ENCODE results near the gene PCDHGA1.
"Not testable (repeated sequence)": the region's sequence is repeated elsewhere in the genome, so short reads cannot be mapped to it uniquely, and the experiment has no call there.

Gene PCDHGA1

DNA sequence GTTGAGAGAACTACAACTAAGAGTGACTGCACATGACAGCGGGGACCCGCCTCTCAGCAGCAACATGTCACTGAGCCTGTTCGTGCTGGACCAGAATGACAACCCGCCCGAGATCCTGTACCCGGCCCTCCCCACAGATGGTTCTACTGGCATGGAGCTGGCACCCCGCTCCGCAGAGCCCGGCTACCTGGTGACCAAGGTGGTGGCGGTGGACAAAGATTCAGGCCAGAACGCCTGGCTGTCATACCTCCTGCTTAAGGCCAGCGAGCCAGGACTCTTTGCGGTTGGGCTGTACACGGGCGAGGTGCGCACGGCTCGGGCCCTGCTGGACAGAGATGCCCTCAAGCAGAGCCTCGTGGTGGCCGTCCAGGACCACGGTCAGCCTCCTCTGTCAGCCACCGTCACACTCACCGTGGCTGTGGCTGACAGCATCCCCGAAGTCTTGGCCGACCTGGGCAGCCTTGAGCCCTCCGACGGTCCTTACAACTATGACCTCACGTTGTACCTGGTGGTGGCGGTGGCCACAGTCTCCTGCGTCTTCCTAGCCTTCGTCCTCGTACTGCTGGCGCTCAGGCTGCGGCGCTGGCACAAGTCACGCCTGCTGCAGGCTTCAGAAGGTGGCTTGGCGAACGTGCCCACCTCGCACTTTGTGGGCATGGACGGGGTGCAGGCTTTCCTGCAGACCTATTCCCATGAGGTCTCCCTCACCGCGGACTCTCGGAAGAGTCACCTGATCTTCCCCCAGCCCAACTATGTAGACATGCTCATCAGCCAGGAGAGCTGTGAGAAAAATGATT, 54.4 kb downstream of the PCDHGA1 start:
- Histone ChIP-seq H3K27ac (ENCODE audit: extremely low read depth, low read depth, low read length) (no peak overlapping the region), H3K36me3 (ENCODE audit: control insufficient read depth in 2 of 2, insufficient read depth in 1 of 2, low read length in 2 of 2) (no peaks in the 10 kb centered on the region), H3K4me3 (ENCODE audit: low read depth, low read length) (no peak overlapping the region), H3K9me3 (ENCODE audit: control insufficient read depth, insufficient read depth, low read depth, low read length) (no peaks in the 10 kb centered on the region), H3K4me1 (ENCODE audit: control insufficient read depth, insufficient read depth, low read length) (no peaks in the 10 kb centered on the region)
- no peak for TF ChIP-seq ZNF514 (tag by site-specific recombination; IDR thresholded peaks at IDR 0.05)
- TF ChIP-seq, protein P1, sequence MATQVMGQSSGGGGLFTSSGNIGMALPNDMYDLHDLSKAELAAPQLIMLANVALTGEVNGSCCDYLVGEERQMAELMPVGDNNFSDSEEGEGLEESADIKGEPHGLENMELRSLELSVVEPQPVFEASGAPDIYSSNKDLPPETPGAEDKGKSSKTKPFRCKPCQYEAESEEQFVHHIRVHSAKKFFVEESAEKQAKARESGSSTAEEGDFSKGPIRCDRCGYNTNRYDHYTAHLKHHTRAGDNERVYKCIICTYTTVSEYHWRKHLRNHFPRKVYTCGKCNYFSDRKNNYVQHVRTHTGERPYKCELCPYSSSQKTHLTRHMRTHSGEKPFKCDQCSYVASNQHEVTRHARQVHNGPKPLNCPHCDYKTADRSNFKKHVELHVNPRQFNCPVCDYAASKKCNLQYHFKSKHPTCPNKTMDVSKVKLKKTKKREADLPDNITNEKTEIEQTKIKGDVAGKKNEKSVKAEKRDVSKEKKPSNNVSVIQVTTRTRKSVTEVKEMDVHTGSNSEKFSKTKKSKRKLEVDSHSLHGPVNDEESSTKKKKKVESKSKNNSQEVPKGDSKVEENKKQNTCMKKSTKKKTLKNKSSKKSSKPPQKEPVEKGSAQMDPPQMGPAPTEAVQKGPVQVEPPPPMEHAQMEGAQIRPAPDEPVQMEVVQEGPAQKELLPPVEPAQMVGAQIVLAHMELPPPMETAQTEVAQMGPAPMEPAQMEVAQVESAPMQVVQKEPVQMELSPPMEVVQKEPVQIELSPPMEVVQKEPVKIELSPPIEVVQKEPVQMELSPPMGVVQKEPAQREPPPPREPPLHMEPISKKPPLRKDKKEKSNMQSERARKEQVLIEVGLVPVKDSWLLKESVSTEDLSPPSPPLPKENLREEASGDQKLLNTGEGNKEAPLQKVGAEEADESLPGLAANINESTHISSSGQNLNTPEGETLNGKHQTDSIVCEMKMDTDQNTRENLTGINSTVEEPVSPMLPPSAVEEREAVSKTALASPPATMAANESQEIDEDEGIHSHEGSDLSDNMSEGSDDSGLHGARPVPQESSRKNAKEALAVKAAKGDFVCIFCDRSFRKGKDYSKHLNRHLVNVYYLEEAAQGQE (tag by site-specific recombination; IDR thresholded peaks at IDR 0.05): peak; percentile 64; the same call in 1 of the 2 replicates
- POLR2A ChIA-PET: no interaction called here
- CTCF ChIA-PET: no interaction called here

DNA sequence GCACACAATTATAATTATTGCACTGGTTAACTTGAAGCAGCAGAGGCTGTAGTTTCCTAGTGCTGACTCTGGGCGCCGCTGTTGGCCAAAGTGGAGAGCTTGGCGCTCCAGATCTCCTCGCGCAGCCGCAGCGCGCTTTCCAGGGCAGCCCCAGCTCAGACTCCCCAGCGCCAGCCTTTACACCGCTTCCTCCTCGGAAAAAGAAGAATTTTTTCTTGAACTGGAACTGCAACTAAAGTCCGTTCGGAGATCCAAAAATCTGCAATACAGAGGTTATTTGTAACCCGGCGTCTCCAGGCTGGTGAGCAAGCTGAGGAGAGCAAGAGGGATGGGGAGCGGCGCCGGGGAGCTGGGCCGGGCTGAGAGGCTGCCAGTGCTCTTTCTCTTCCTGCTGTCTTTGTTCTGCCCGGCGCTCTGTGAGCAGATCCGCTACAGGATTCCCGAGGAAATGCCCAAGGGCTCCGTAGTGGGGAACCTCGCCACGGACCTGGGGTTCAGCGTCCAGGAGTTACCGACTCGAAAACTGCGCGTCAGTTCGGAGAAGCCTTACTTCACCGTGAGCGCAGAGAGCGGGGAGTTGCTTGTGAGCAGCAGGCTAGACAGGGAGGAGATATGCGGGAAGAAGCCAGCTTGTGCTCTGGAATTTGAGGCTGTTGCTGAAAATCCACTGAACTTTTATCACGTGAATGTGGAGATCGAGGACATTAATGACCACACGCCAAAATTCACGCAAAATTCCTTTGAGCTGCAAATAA, 57.4 kb downstream of the PCDHGA1 start, which contains the start of gene PCDHGB4:
PCDHGB4 (plus strand) TSS at position 142 of the 755 bp plus-strand sequence; CDS start at position 329, 187 bp downstream.
- H3K4me1 ChIP-seq (ENCODE audit: control insufficient read depth, insufficient read depth, low read length); H3K27ac ChIP-seq (ENCODE audit: extremely low read depth, low read depth, low read length); POLR2A ChIA-PET; H3K4me3 ChIP-seq (ENCODE audit: low read depth, low read length); H3K9me3 ChIP-seq (ENCODE audit: control insufficient read depth, insufficient read depth, low read depth, low read length); H3K36me3 ChIP-seq (ENCODE audit: control insufficient read depth in 2 of 2, insufficient read depth in 1 of 2, low read length in 2 of 2): not testable (repeated sequence)
- CTCF ChIA-PET: interaction anchor here (0.6 to 2.0 kb wide), 5 partner anchors 9 to 176 kb away, joined by 3 to 5 read pairs (median 4); partner anchors contain the start of gene PCDHGB3

DNA sequence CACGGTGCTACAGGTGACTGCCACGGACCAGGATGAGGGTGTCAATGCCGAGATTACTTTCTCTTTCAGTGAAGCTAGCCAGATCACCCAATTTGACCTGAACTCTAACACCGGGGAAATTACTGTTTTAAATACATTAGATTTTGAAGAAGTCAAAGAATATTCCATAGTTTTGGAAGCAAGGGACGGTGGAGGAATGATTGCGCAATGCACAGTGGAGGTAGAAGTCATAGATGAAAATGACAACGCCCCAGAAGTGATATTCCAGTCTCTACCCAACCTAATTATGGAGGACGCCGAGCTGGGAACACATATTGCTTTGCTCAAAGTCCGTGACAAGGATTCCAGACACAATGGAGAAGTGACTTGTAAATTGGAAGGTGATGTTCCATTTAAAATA, 58.3 kb downstream of the PCDHGA1 start:
- POLR2A ChIA-PET: no interaction called here
- CTCF ChIA-PET: interaction anchor here (0.6 to 1.4 kb wide), 2 partner anchors 30 to 113 kb away, joined by 3 to 4 read pairs; no protein-coding TSS in a partner anchor
- no peaks in the 10 kb centered on the region for H3K9me3 ChIP-seq (ENCODE audit: control insufficient read depth, insufficient read depth, low read depth, low read length)
- TF ChIP-seq SP7 (tag by site-specific recombination; IDR thresholded peaks at IDR 0.05) (no peak), ZNF404 (tag by site-specific recombination; IDR thresholded peaks at IDR 0.05) (no peak), ZNF658 (tag by site-specific recombination; IDR thresholded peaks at IDR 0.05) (no peak), ZNF239 (tag by site-specific recombination; IDR thresholded peaks at IDR 0.05) (no peak), ZNF600 (tag by site-specific recombination; IDR thresholded peaks at IDR 0.05) (no peak), KLF16 (tag by site-specific recombination; IDR thresholded peaks at IDR 0.05) (no peak), ZNF560 (tag by site-specific recombination; IDR thresholded peaks at IDR 0.05; ENCODE audit: borderline replicate concordance) (no peak), ZNF133 (tag by site-specific recombination; IDR thresholded peaks at IDR 0.05) (no peak)
- TF ChIP-seq, protein P2, sequence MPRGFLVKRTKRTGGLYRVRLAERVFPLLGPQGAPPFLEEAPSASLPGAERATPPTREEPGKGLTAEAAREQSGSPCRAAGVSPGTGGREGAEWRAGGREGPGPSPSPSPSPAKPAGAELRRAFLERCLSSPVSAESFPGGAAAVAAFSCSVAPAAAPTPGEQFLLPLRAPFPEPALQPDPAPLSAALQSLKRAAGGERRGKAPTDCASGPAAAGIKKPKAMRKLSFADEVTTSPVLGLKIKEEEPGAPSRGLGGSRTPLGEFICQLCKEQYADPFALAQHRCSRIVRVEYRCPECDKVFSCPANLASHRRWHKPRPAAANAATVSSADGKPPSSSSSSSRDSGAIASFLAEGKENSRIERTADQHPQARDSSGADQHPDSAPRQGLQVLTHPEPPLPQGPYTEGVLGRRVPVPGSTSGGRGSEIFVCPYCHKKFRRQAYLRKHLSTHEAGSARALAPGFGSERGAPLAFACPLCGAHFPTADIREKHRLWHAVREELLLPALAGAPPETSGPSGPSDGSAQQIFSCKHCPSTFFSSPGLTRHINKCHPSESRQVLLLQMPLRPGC (tag by site-specific recombination; IDR thresholded peaks at IDR 0.05): no peak
- TF ChIP-seq, protein P3, sequence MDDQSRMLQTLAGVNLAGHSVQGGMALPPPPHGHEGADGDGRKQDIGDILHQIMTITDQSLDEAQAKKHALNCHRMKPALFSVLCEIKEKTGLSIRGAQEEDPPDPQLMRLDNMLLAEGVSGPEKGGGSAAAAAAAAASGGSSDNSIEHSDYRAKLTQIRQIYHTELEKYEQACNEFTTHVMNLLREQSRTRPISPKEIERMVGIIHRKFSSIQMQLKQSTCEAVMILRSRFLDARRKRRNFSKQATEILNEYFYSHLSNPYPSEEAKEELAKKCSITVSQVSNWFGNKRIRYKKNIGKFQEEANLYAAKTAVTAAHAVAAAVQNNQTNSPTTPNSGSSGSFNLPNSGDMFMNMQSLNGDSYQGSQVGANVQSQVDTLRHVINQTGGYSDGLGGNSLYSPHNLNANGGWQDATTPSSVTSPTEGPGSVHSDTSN (CRISPR knock-in tag; IDR thresholded peaks at IDR 0.05): no peak
- TF ChIP-seq, protein P4, sequence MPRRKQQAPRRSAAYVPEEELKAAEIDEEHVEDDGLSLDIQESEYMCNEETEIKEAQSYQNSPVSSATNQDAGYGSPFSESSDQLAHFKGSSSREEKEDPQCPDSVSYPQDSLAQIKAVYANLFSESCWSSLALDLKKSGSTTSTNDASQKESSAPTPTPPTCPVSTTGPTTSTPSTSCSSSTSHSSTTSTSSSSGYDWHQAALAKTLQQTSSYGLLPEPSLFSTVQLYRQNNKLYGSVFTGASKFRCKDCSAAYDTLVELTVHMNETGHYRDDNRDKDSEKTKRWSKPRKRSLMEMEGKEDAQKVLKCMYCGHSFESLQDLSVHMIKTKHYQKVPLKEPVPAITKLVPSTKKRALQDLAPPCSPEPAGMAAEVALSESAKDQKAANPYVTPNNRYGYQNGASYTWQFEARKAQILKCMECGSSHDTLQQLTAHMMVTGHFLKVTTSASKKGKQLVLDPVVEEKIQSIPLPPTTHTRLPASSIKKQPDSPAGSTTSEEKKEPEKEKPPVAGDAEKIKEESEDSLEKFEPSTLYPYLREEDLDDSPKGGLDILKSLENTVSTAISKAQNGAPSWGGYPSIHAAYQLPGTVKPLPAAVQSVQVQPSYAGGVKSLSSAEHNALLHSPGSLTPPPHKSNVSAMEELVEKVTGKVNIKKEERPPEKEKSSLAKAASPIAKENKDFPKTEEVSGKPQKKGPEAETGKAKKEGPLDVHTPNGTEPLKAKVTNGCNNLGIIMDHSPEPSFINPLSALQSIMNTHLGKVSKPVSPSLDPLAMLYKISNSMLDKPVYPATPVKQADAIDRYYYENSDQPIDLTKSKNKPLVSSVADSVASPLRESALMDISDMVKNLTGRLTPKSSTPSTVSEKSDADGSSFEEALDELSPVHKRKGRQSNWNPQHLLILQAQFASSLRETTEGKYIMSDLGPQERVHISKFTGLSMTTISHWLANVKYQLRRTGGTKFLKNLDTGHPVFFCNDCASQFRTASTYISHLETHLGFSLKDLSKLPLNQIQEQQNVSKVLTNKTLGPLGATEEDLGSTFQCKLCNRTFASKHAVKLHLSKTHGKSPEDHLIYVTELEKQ (tag by site-specific recombination; IDR thresholded peaks at IDR 0.05; ENCODE audit: borderline replicate concordance): no peak
- TF ChIP-seq, protein P5, sequence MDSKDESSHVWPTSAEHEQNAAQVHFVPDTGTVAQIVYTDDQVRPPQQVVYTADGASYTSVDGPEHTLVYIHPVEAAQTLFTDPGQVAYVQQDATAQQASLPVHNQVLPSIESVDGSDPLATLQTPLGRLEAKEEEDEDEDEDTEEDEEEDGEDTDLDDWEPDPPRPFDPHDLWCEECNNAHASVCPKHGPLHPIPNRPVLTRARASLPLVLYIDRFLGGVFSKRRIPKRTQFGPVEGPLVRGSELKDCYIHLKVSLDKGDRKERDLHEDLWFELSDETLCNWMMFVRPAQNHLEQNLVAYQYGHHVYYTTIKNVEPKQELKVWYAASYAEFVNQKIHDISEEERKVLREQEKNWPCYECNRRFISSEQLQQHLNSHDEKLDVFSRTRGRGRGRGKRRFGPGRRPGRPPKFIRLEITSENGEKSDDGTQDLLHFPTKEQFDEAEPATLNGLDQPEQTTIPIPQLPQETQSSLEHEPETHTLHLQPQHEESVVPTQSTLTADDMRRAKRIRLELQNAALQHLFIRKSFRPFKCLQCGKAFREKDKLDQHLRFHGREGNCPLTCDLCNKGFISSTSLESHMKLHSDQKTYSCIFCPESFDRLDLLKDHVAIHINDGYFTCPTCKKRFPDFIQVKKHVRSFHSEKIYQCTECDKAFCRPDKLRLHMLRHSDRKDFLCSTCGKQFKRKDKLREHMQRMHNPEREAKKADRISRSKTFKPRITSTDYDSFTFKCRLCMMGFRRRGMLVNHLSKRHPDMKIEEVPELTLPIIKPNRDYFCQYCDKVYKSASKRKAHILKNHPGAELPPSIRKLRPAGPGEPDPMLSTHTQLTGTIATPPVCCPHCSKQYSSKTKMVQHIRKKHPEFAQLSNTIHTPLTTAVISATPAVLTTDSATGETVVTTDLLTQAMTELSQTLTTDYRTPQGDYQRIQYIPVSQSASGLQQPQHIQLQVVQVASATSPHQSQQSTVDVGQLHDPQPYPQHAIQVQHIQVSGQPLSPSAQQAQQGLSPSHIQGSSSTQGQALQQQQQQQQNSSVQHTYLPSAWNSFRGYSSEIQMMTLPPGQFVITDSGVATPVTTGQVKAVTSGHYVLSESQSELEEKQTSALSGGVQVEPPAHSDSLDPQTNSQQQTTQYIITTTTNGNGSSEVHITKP (tag by site-specific recombination; IDR thresholded peaks at IDR 0.05): no peak

More for the DNA sequence above, 58.3 kb downstream of the PCDHGA1 start:
- Histone ChIP-seq H3K4me1 (ENCODE audit: control insufficient read depth, insufficient read depth, low read length) (no peaks in the 10 kb centered on the region), H3K4me3 (ENCODE audit: low read depth, low read length) (no peak overlapping the region), H3K36me3 (ENCODE audit: control insufficient read depth in 2 of 2, insufficient read depth in 1 of 2, low read length in 2 of 2) (no peaks in the 10 kb centered on the region), H3K27ac (ENCODE audit: extremely low read depth, low read depth, low read length) (no peak overlapping the region)
